OCI-LY1 (cell line): ENCODE data around the gene DGKG.

Experiments used
- H2AFZ ChIP-seq: fragments of 200-600 bp; sonication (generic), shearing (Covaris generic); 2 replicates; pipeline ENCODE4 v1.6.0; 2014; ENCODE audit warnings: antibody characterized with exemption, mild to moderate bottlenecking, low read length
- H3F3A ChIP-seq: fragments of 200-600 bp; sonication (generic), shearing (Covaris generic); 2 replicates; pipeline ENCODE4 v1.6.0; 2014; ENCODE audit warnings: mild to moderate bottlenecking, antibody characterized with exemption, low read length, moderate library complexity; ENCODE audit not compliant: insufficient read depth
- H3K27ac ChIP-seq: fragments of 200-600 bp; sonication (generic); 2 replicates; pipeline ENCODE4 v1.5.1; 2014; ENCODE audit warnings: low read length, mixed run types, mild to moderate bottlenecking, low read depth; ENCODE audit not compliant: poor library complexity, severe bottlenecking
- H3K27me3 ChIP-seq: fragments of 200-600 bp; sonication (generic); 2 replicates; pipeline ENCODE4 v1.6.0; 2014; ENCODE audit warnings: antibody characterized with exemption, mild to moderate bottlenecking, low read length, moderate library complexity; ENCODE audit not compliant: insufficient read depth
- H3K36me3 ChIP-seq: fragments of 200-600 bp; sonication (generic); 2 replicates; pipeline ENCODE4 v1.6.1; 2014; ENCODE audit warnings: mild to moderate bottlenecking, antibody characterized with exemption, low read length, moderate library complexity, mixed read lengths; ENCODE audit not compliant: insufficient read depth
- H3K4me1 ChIP-seq: fragments of 200-600 bp; sonication (generic); 2 replicates; pipeline ENCODE4 v1.5.1; 2014; ENCODE audit warnings: mild to moderate bottlenecking, low read length, moderate library complexity; ENCODE audit not compliant: insufficient read depth, severe bottlenecking
- H3K4me2 ChIP-seq: fragments of 200-600 bp; sonication (generic), shearing (Covaris generic); 2 replicates; pipeline ENCODE4 v1.6.1; 2014; ENCODE audit warnings: low read length
- H3K4me3 ChIP-seq: fragments of 200-600 bp; sonication (generic); 2 replicates; pipeline ENCODE4 v1.5.1; 2014; ENCODE audit warnings: low read length, low read depth, mild to moderate bottlenecking, mixed read lengths; ENCODE audit not compliant: poor library complexity, severe bottlenecking
- H3K79me2 ChIP-seq: fragments of 200-600 bp; shearing (Covaris generic); 2 replicates; pipeline ENCODE4 v1.6.1; 2016; ENCODE audit warnings: mixed run types, low read length, mixed read lengths; ENCODE audit not compliant: insufficient read depth
- H3K9ac ChIP-seq: fragments of 200-600 bp; sonication (generic), shearing (Covaris generic); 2 replicates; pipeline ENCODE4 v1.6.1; 2014; ENCODE audit warnings: mild to moderate bottlenecking, low read length, mixed read lengths
- H3K9me2 ChIP-seq: fragments of 200-600 bp; sonication (generic), shearing (Covaris generic); 2 replicates; pipeline ENCODE4 v1.6.1; 2014; ENCODE audit warnings: low read depth, mild to moderate bottlenecking, low read length, mixed read lengths
- H3K9me3 ChIP-seq: fragments of 200-600 bp; shearing (Covaris generic); 2 replicates; pipeline ENCODE4 v1.6.1; 2014; ENCODE audit warnings: low read length, mixed read lengths
- H4K20me1 ChIP-seq: fragments of 200-600 bp; sonication (generic), shearing (Covaris generic); 2 replicates; pipeline ENCODE4 v1.6.0; 2016; ENCODE audit warnings: mild to moderate bottlenecking, low read length; ENCODE audit not compliant: insufficient read depth
- EZH2 ChIP-seq: fragments of 200-600 bp; sonication (generic), shearing (Covaris generic); IDR thresholded peaks from 2 replicates; pipeline ENCODE4 v1.8.0; 2017; ENCODE audit warnings: borderline replicate concordance, mixed run types, mild to moderate bottlenecking, antibody characterized with exemption, low read length, moderate library complexity, mixed read lengths
- TF ChIP-seq, protein P1 (sequence below): fragments of 200-600 bp; sonication (generic), shearing (Covaris generic); IDR thresholded peaks from 2 replicates; pipeline ENCODE4 v1.5.1; 2017; ENCODE audit warnings: mild to moderate bottlenecking, antibody characterized with exemption, low read length, moderate library complexity, mixed read lengths

Gene DGKG

DNA sequence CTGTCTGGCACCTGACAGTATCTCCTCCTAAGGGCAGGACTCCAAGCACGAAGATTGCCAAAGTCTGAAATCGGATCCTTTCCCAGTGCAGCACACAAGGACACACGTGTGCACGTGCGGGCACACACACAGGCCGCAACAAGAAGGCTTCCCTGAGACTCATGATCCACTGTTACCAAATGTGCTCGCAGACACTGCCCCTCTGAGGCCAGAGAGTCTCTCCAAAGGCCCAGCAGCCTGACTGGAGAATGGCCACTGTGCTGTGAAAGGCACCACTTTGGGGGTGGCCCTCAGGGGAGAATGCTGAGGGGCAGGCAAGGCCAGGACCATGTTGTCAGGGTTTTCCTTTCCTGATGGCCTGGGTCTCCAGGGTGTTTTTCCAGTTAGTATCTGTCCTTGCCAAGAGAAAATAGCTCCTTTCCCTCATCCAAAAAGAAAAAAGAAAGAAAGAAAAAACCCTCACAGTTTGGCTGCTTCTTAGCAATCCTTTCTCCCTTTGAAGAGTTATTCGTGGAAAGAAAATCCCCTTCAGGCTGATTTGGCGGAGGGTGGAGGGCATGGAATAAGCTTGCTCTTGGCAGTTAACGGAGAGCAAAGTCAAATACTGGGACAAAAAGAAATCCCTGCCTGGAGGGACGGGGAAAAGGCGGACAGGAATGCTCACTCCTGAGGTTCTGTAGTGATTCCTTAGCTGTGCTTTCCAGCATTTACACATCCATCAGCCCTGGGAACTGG, 141.0 kb downstream of the DGKG start:
- H3K79me2 ChIP-seq = no peaks in the 10 kb centered on the region
- no peak overlapping the region for H2AFZ ChIP-seq
- H3F3A ChIP-seq = no peaks in the 10 kb centered on the region
- 0 out of 2 replicates have a peak, but pooled peaks cover 4% of the 10 kb centered on the region for H3K27me3 ChIP-seq
- no peaks in the 10 kb centered on the region for H4K20me1 ChIP-seq
- no peak for TF ChIP-seq EZH2
- TF ChIP-seq, protein P1, sequence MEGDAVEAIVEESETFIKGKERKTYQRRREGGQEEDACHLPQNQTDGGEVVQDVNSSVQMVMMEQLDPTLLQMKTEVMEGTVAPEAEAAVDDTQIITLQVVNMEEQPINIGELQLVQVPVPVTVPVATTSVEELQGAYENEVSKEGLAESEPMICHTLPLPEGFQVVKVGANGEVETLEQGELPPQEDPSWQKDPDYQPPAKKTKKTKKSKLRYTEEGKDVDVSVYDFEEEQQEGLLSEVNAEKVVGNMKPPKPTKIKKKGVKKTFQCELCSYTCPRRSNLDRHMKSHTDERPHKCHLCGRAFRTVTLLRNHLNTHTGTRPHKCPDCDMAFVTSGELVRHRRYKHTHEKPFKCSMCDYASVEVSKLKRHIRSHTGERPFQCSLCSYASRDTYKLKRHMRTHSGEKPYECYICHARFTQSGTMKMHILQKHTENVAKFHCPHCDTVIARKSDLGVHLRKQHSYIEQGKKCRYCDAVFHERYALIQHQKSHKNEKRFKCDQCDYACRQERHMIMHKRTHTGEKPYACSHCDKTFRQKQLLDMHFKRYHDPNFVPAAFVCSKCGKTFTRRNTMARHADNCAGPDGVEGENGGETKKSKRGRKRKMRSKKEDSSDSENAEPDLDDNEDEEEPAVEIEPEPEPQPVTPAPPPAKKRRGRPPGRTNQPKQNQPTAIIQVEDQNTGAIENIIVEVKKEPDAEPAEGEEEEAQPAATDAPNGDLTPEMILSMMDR = no peak
- H3K4me1 ChIP-seq = no peaks in the 10 kb centered on the region
- no peak overlapping the region for H3K27ac ChIP-seq
- no peaks in the 10 kb centered on the region for H3K36me3 ChIP-seq
- H3K9me2 ChIP-seq = no peaks in the 10 kb centered on the region
- H3K4me3 ChIP-seq = no peak overlapping the region
- H3K4me2 ChIP-seq = no peak overlapping the region
- H3K9me3 ChIP-seq = no peaks in the 10 kb centered on the region
- H3K9ac ChIP-seq = no peak overlapping the region

DNA sequence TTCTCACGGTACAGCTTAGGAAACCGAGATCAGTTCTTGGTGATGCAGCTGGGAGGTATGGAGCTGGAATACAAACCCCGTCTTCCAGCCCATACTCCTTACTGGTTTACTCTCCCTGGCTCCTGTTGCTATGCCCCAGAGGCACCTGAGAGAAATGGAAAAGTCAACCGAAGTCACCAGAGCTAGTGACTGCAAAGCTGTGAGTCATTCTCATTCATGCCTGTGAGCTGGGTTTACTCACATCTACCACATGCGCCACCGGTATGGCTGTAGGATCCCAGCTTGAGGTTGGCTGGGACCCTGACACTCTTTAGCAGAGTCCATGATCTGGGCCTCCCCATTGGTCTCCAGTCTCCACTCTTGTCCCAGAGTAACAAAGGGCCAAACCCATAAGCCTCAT, 141.7 kb downstream of the DGKG start:
- no peak overlapping the region for H3K9ac ChIP-seq
- H2AFZ ChIP-seq = no peak overlapping the region
- H3K36me3 ChIP-seq = no peaks in the 10 kb centered on the region
- H3K4me2 ChIP-seq = no peak overlapping the region
- H3K4me3 ChIP-seq = no peak overlapping the region
- H4K20me1 ChIP-seq = no peaks in the 10 kb centered on the region
- H3F3A ChIP-seq = no peaks in the 10 kb centered on the region
- H3K79me2 ChIP-seq = no peaks in the 10 kb centered on the region
- H3K27ac ChIP-seq = no peak overlapping the region
- 0 out of 2 replicates have a peak, but pooled peaks cover 4% of the 10 kb centered on the region for H3K27me3 ChIP-seq
- TF ChIP-seq, protein P1 = no peak
- no peak for TF ChIP-seq EZH2
- no peaks in the 10 kb centered on the region for H3K4me1 ChIP-seq
- no peaks in the 10 kb centered on the region for H3K9me2 ChIP-seq
- H3K9me3 ChIP-seq = no peaks in the 10 kb centered on the region

DNA sequence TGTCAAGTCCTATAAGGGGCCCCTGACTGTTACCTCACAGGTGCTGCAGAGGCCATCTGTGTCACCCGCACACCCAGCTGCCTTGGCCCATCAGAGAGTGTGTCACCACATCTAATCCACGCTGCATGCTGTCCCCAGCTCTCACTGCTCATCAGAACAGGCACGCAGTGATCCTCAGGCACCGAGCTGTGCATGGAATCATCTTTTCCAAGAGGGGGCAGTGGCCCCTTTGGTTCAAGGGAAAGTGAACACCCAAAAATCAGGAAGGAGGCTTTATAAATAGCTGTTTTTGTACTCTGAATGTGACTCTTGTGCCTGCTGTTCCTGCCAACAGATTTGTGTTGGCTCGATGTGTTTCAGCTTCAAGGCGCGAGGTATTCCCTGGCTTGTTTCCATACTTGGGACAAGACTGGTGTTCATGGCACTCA, 142.8 kb downstream of the DGKG start:
- Histone ChIP-seq H3K9ac (no peak overlapping the region), H3K27ac (no peak overlapping the region), H3K9me3 (no peaks in the 10 kb centered on the region), H3K4me3 (no peak overlapping the region), H3K36me3 (no peaks in the 10 kb centered on the region), H3K27me3 (0 out of 2 replicates have a peak, but pooled peaks cover 4% of the 10 kb centered on the region), H3K4me2 (no peak overlapping the region), H3K79me2 (no peaks in the 10 kb centered on the region), H3F3A (no peaks in the 10 kb centered on the region), H3K9me2 (no peaks in the 10 kb centered on the region), H2AFZ (no peak overlapping the region), H3K4me1 (no peaks in the 10 kb centered on the region), H4K20me1 (no peaks in the 10 kb centered on the region)
- TF ChIP-seq, protein P1 = no peak
- TF ChIP-seq EZH2 = no peak
